ENCODE measurements around the gene ADISSP. TPM values are rescaled to one million over a fixed set of nuclear protein-coding genes. Genes with fewer than 3 reads are reported as not detected.
A peak's percentile ranks its signal among the peaks of the same experiment; 100 is the strongest.

ADISSP gene
- total RNA-seq, 1 donor from 2014 or later, result 10.2 TPM

GRCh38 chr20:3759884-3760283 lies 7.7 kb downstream of the ADISSP start:
- intact Hi-C loops (cut with micrococcal nuclease), result no loop called here
- Histone ChIP-seq H3K4me3 (no peak overlapping the region), H3K27me3 (ENCODE audit: low read depth) (no peaks in the 10 kb centered on the region), H3K36me3 (no peaks in the 10 kb centered on the region), H3K27ac (replicated peaks) (peak overlapping the region; percentile 59), H3K9me3 (replicated peaks) (no peaks in the 10 kb centered on the region), H3K4me1 (peaks cover 24% of the 10 kb centered on the region)
- no peak for TF ChIP-seq CTCF (IDR thresholded peaks at IDR 0.05; ENCODE audit: borderline replicate concordance)
- DNase-seq, result no peak

DNA sequence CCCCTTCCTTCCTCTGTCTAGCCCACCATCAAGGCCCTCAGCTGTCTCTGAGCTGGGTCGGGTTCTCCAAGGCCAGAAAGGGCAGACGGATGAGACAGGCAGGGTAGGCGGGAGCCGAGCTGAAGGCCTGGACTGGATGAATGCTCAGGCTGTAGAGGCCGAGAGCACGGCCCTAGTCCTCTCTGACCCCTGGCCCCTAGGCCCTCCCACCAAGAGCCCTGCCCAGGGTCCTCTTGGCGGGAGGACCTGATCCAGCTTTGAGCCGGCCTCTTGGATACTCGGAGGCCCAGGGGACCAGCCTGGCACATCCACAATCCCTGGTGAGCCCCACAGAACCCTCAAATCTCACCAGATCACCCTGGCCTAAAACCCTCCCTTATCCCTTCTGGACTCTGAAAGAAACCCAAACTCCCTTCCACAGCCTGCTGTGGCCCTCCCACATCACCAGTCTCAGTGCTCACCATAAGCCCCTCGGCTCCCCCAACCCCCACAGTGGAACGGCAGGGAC lies 8.2 kb downstream of the ADISSP start:
- no peak for TF ChIP-seq CTCF (IDR thresholded peaks at IDR 0.05; ENCODE audit: borderline replicate concordance)
- H3K4me3 ChIP-seq, result no peak overlapping the region
- H3K36me3 ChIP-seq, result no peaks in the 10 kb centered on the region
- intact Hi-C loops (cut with micrococcal nuclease), result no loop called here
- no peaks in the 10 kb centered on the region for H3K27me3 ChIP-seq (ENCODE audit: low read depth)
- peaks cover 22% of the 10 kb centered on the region for H3K4me1 ChIP-seq
- no peak for DNase-seq
- peak overlapping the region; percentile 59 for H3K27ac ChIP-seq (replicated peaks)
- H3K9me3 ChIP-seq (replicated peaks), result no peaks in the 10 kb centered on the region

- DNase-seq, result no peak
- no peaks in the 10 kb centered on the region for H3K9me3 ChIP-seq (replicated peaks)
- peak overlapping the region; percentile 59 for H3K27ac ChIP-seq (replicated peaks)
- H3K4me1 ChIP-seq, result peaks cover 27% of the 10 kb centered on the region
- peak overlapping the region; percentile 5 for H3K4me3 ChIP-seq
- no peak for TF ChIP-seq CTCF (IDR thresholded peaks at IDR 0.05; ENCODE audit: borderline replicate concordance)
- H3K27me3 ChIP-seq (ENCODE audit: low read depth), result no peaks in the 10 kb centered on the region
- intact Hi-C loops (cut with micrococcal nuclease), result no loop called here
- no peaks in the 10 kb centered on the region for H3K36me3 ChIP-seq
Measured at GRCh38 chr20:3758566-3758965, 9.0 kb downstream of the ADISSP start.

DNA sequence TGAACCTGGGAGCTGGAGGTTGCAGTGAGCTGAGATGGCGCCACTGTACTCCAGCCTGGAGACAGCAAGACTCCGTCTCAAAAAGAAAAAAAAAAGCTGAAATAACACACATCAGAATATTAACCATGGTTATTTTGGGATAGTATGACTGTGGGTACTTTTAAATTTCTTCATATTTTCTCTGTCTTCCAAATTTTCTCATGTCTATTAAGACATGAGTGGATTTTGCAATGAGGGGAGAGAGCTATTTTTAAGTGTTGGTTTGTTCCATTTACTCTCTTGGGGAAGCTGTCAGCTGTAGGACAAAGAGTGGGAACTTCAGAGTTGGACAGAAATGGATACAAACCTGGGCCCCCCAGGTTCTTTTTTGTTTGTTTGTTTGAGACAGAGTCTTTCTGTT lies 10.3 kb downstream of the ADISSP start:
- no peak for TF ChIP-seq CTCF (IDR thresholded peaks at IDR 0.05; ENCODE audit: borderline replicate concordance)
- H3K9me3 ChIP-seq (replicated peaks), result no peaks in the 10 kb centered on the region
- no peak overlapping the region for H3K4me3 ChIP-seq
- intact Hi-C loops (cut with micrococcal nuclease), result no loop called here
- H3K36me3 ChIP-seq, result no peaks in the 10 kb centered on the region
- peaks cover 40% of the 10 kb centered on the region for H3K4me1 ChIP-seq
- H3K27ac ChIP-seq (replicated peaks), result peak overlapping the region; percentile 59
- H3K27me3 ChIP-seq (ENCODE audit: low read depth), result no peaks in the 10 kb centered on the region
- DNase-seq, result no peak

GRCh38 chr20:3755814-3756480 lies 11.6 kb downstream of the ADISSP start:
- Histone ChIP-seq H3K27ac (replicated peaks) (peak overlapping the region; percentile 59), H3K27me3 (ENCODE audit: low read depth) (peaks cover 9% of the 10 kb centered on the region), H3K4me1 (peaks cover 53% of the 10 kb centered on the region), H3K4me3 (no peak overlapping the region), H3K36me3 (peaks cover 9% of the 10 kb centered on the region), H3K9me3 (replicated peaks) (no peaks in the 10 kb centered on the region)
- TF ChIP-seq CTCF (IDR thresholded peaks at IDR 0.05; ENCODE audit: borderline replicate concordance), result no peak
- intact Hi-C loops (cut with micrococcal nuclease), result no loop called here
- DNase-seq, result no peak
